PC-3 (cell line): ENCODE data around the gene YAP1.

Source experiments
- CTCF ChIP-seq: fragments of 300-600 bp; sonication (generic); conservative IDR thresholded peaks from 2 replicates; pipeline ENCODE4 v1.5.1; 2017; ENCODE audit warnings: antibody characterized with exemption, low read depth, mild to moderate bottlenecking, low read length
- EZH2 ChIP-seq: fragments of 300-600 bp; sonication (generic); IDR thresholded peaks from one replicate; pipeline ENCODE4 v1.6.1; 2017; ENCODE audit warnings: antibody characterized with exemption, mild to moderate bottlenecking, low read length; ENCODE audit not compliant: unreplicated experiment
- EZH2phosphoT487 ChIP-seq: fragments of 300-600 bp; sonication (generic); IDR thresholded peaks from 2 replicates; pipeline ENCODE4 v1.6.1; 2018; ENCODE audit warnings: mild to moderate bottlenecking, antibody characterized with exemption, low read length, borderline replicate concordance

GRCh38 chr11:102153082-102153481, 42.8 kb downstream of the YAP1 start:
- TF ChIP-seq EZH2 = no peak
- TF ChIP-seq CTCF = no peak
- no peak for TF ChIP-seq EZH2phosphoT487
